Gastroesophageal sphincter (tissue), 3 donors: ENCODE results near the gene UBLCP1.
"Not testable (repeated sequence)": the region's sequence is repeated elsewhere in the genome, so short reads cannot be mapped to it uniquely, and the experiment has no call there.

Experiments used
- POLR2AphosphoS5 ChIP-seq: sonication (generic); formaldehyde crosslinking; IDR thresholded peaks from one replicate; pipeline ENCODE4 v1.6.1; 2017; ENCODE audit warnings: antibody characterized with exemption
- TF ChIP-seq, protein P1 (sequence below), 4 experiments: fragments of 200-600 bp in 2 of 4; fragments of 450-650 bp in 2 of 4; sonication (generic) in 1 of 4; IDR thresholded peaks; one replicate each; pipeline ENCODE4 v1.5.1; 2017 to 2019; ENCODE audit warnings: antibody characterized with exemption in 4 of 4, mild to moderate bottlenecking in 2 of 4, moderate library complexity in 2 of 4

DNA sequence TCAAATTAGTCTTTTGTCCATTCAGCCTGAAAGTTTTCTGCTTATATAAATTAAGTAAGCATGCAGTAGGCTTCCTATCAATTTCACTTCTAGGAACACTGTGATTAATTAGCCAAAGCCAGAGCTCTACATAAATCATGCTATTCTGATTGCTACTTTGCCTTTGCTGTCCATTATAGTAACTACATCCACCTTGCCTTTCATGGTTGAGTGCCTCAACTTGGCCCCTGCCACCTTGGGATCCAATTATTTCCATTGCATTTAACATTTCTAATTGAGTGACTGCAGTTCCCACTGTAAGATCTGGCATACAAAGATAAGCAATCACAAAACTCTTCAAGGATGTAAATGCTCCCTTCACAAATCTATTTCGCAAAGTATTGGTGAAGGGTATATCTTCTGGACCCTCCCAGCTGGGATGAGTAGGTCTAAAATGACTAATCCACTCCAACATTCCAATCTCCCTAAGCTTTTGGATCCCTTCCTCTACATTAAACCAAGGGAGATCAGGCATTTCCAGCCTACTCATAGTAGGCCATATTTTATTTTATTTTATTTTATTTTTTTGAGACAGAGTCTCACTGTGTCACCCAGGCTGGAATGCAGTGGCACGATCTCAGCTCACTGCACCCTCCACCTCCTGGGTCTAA is 27.1 kb upstream of the UBLCP1 start:
- not testable (repeated sequence) for TF ChIP-seq POLR2AphosphoS5
- TF ChIP-seq, protein P1, sequence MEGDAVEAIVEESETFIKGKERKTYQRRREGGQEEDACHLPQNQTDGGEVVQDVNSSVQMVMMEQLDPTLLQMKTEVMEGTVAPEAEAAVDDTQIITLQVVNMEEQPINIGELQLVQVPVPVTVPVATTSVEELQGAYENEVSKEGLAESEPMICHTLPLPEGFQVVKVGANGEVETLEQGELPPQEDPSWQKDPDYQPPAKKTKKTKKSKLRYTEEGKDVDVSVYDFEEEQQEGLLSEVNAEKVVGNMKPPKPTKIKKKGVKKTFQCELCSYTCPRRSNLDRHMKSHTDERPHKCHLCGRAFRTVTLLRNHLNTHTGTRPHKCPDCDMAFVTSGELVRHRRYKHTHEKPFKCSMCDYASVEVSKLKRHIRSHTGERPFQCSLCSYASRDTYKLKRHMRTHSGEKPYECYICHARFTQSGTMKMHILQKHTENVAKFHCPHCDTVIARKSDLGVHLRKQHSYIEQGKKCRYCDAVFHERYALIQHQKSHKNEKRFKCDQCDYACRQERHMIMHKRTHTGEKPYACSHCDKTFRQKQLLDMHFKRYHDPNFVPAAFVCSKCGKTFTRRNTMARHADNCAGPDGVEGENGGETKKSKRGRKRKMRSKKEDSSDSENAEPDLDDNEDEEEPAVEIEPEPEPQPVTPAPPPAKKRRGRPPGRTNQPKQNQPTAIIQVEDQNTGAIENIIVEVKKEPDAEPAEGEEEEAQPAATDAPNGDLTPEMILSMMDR (IDR thresholded peaks at IDR 0.05): not testable (repeated sequence)
